A549 (cell line): ENCODE measurements around the gene MOB4. TPM values are rescaled to one million over a fixed set of nuclear protein-coding genes. Genes with fewer than 3 reads are reported as not detected.

Source experiments
- ATAC-seq, 2 experiments: fragments of 200-7000 bp in 1 of 2; fragments of >200 bp in 1 of 2; cut with Nextera tagmentation in 1 of 2; cut with Tn5 transposase in 1 of 2; 3 replicates each; pipeline versions ENCODE4 v1.8.0 to v1.9.1; 2018 to 2020; ENCODE audit warnings: mild to moderate bottlenecking in 1 of 2, moderate library complexity in 1 of 2
- CTCF ChIA-PET: fragments of 300-600 bp; sonication (Branson Sonifier 250); formaldehyde crosslinking; extraction: SDS; loops from one replicate; lab custom pipeline; 2021; ENCODE audit warnings: antibody characterized with exemption, inconsistent platforms; lab: Yijun Ruan, JAX
- POLR2A ChIA-PET: fragments of 350-600 bp; formaldehyde crosslinking; extraction: SDS; loops from one replicate; lab custom pipeline; 2021; ENCODE audit warnings: antibody characterized with exemption, inconsistent platforms; lab: Yijun Ruan, JAX
- DNase-seq, 2 experiments: peaks; one replicate each; pipeline versions ENCODE4 v3.0.0 to v3.0.0-alpha.2; 2011 to 2016; ENCODE audit warnings: low read depth in 1 of 2, low spot score in 1 of 2
- FAIRE-seq: peaks from 2 replicates; lab custom pipeline; 2011; peaks lifted over from hg19 to GRCh38; lab: Jason Lieb, UNC
- H3K27ac ChIP-seq, 2 experiments: fragments of >200 bp; sonication (Bioruptor Twin); formaldehyde crosslinking; 3 replicates each; pipeline ENCODE4 v1.5.1; 2016 to 2017
- H3K4me1 ChIP-seq: fragments of >200 bp; sonication (Bioruptor Twin); formaldehyde crosslinking; 3 replicates; pipeline ENCODE4 v1.6.1; 2016
- H3K4me2 ChIP-seq: fragments of >200 bp; sonication (Bioruptor Twin); formaldehyde crosslinking; 3 replicates; pipeline ENCODE4 v1.6.1; 2016
- H3K4me3 ChIP-seq: fragments of >200 bp; sonication (Bioruptor Twin); formaldehyde crosslinking; 3 replicates; pipeline ENCODE4 v1.5.1; 2016
- H3K9me3 ChIP-seq: fragments of >200 bp; sonication (Bioruptor Twin); formaldehyde crosslinking; 3 replicates; pipeline ENCODE4 v1.6.1; 2016
- ATOH8 ChIP-seq: fragments of 250-450 bp; sonication (Bioruptor Pico); IDR thresholded peaks from 2 replicates; pipeline ENCODE4 v1.5.0; 2020; ENCODE audit warnings: low read depth, mild to moderate bottlenecking, moderate library complexity
- BHLHE40 ChIP-seq: IDR thresholded peaks from 2 replicates; pipeline ENCODE4 v1.6.1; 2012; ENCODE audit warnings: low read depth, low read length, inconsistent platforms
- CHD2 ChIP-seq: fragments of 150-350 bp; IDR thresholded peaks from 2 replicates; pipeline ENCODE4 v1.6.1; 2014; ENCODE audit warnings: low read length; ENCODE audit not compliant: partially characterized antibody
- CHD4 ChIP-seq: fragments of 200-600 bp; sonication (generic); IDR thresholded peaks from 2 replicates; pipeline ENCODE4 v1.6.1; 2016; ENCODE audit warnings: antibody characterized with exemption, mild to moderate bottlenecking, borderline replicate concordance
- E2F6 ChIP-seq: IDR thresholded peaks from 2 replicates; pipeline ENCODE4 v1.6.1; 2012; ENCODE audit warnings: low read depth, borderline replicate concordance
- EHF ChIP-seq: fragments of 250-450 bp; sonication (Bioruptor Pico); IDR thresholded peaks from 2 replicates; pipeline ENCODE4 v1.5.0; 2020; ENCODE audit warnings: mild to moderate bottlenecking
- ELK1 ChIP-seq: fragments of 150-350 bp; IDR thresholded peaks from 2 replicates; pipeline ENCODE4 v1.6.1; 2014; ENCODE audit warnings: low read depth, mild to moderate bottlenecking, low read length
- FOSB ChIP-seq: fragments of 250-450 bp; sonication (Bioruptor Pico); IDR thresholded peaks from 2 replicates; pipeline ENCODE4 v1.5.0; 2020; ENCODE audit warnings: mild to moderate bottlenecking, moderate library complexity
- GATA3 ChIP-seq: IDR thresholded peaks from 2 replicates; pipeline ENCODE4 v1.6.1; 2012; ENCODE audit warnings: borderline replicate concordance
- HDAC2 ChIP-seq: fragments of 200-600 bp; sonication (generic); IDR thresholded peaks from 2 replicates; pipeline ENCODE4 v1.6.1; 2016
- HES2 ChIP-seq: fragments of >200 bp; sonication (Bioruptor Twin); formaldehyde crosslinking; IDR thresholded peaks from 2 replicates; pipeline ENCODE4 v1.6.1; 2016
- HEYL ChIP-seq: fragments of 250-450 bp; sonication (Bioruptor Pico); IDR thresholded peaks from 2 replicates; pipeline ENCODE4 v1.8.0; 2021; ENCODE audit warnings: mild to moderate bottlenecking, moderate library complexity
- HOXA7 ChIP-seq: fragments of 250-450 bp; sonication (Bioruptor Pico); IDR thresholded peaks from 2 replicates; pipeline ENCODE4 v1.5.0; 2020; ENCODE audit warnings: mild to moderate bottlenecking, moderate library complexity
- HOXB13 ChIP-seq: fragments of 250-450 bp; sonication (Bioruptor Pico); IDR thresholded peaks from 2 replicates; pipeline ENCODE4 v1.5.0; 2020; ENCODE audit warnings: low read depth, mild to moderate bottlenecking, moderate library complexity
- JUNB ChIP-seq: fragments of >200 bp; sonication (Bioruptor Twin); formaldehyde crosslinking; IDR thresholded peaks from 2 replicates; pipeline ENCODE4 v1.6.1; 2016
- MAFK ChIP-seq: fragments of 450-650 bp; IDR thresholded peaks from 2 replicates; pipeline ENCODE4 v1.6.1; 2014; ENCODE audit not compliant: partially characterized antibody
- MYC ChIP-seq: IDR thresholded peaks from 2 replicates; pipeline ENCODE4 v1.6.1; 2012; ENCODE audit warnings: mild to moderate bottlenecking, inconsistent platforms, low read length, improper control_type of control experiment, borderline replicate concordance
- NPAS2 ChIP-seq: fragments of 250-450 bp; sonication (Bioruptor Pico); IDR thresholded peaks from 2 replicates; pipeline ENCODE4 v1.8.0; 2022; ENCODE audit warnings: mild to moderate bottlenecking, moderate library complexity, borderline replicate concordance
- NR3C1 ChIP-seq: fragments of >200 bp; sonication (Bioruptor Twin); formaldehyde crosslinking; IDR thresholded peaks from 3 replicates; pipeline ENCODE4 v1.6.1; 2017
- PHF8 ChIP-seq: fragments of 200-600 bp; sonication (generic); IDR thresholded peaks from 2 replicates; pipeline ENCODE4 v1.6.1; 2016; ENCODE audit warnings: low read depth, mild to moderate bottlenecking, antibody characterized with exemption, moderate library complexity, borderline replicate concordance
- RARB ChIP-seq: fragments of 250-450 bp; sonication (Bioruptor Pico); IDR thresholded peaks from 2 replicates; pipeline ENCODE4 v1.8.0; 2021; ENCODE audit warnings: mild to moderate bottlenecking, moderate library complexity
- RCOR1 ChIP-seq: fragments of 150-350 bp; IDR thresholded peaks from 2 replicates; pipeline ENCODE4 v1.6.1; 2014; ENCODE audit warnings: antibody characterized with exemption, low read length, low read depth
- RFX5 ChIP-seq: fragments of 450-650 bp; IDR thresholded peaks from 2 replicates; pipeline ENCODE4 v1.7.1; 2014; ENCODE audit warnings: antibody characterized with exemption, mild to moderate bottlenecking, moderate library complexity
- RNF2 ChIP-seq: fragments of 200-600 bp; sonication (generic); IDR thresholded peaks from 2 replicates; pipeline ENCODE4 v1.6.1; 2016; ENCODE audit warnings: low read depth, mild to moderate bottlenecking, antibody characterized with exemption, moderate library complexity, borderline replicate concordance
- SMC3 ChIP-seq: fragments of >200 bp; sonication (Bioruptor Twin); formaldehyde crosslinking; IDR thresholded peaks from 3 replicates; pipeline ENCODE4 v1.6.1; 2018; ENCODE audit warnings: inconsistent platforms
- TFCP2L1 ChIP-seq: fragments of 250-450 bp; sonication (Bioruptor Pico); IDR thresholded peaks from 2 replicates; pipeline ENCODE4 v1.5.0; 2021; ENCODE audit warnings: mild to moderate bottlenecking
- ZSCAN20 ChIP-seq: fragments of 250-450 bp; sonication (Bioruptor Pico); IDR thresholded peaks from 2 replicates; pipeline ENCODE4 v1.8.0; 2022; ENCODE audit warnings: mild to moderate bottlenecking, moderate library complexity
- WGBS: methylation state at CpG from one replicate; pipeline ENCODE4 v1.1.6; 2017; ENCODE audit errors: missing lambda C conversion rate; 5-methylcytosine and 5-hydroxymethylcytosine counted together
- polyA plus RNA-seq, 4 experiments: library from polyadenylated mRNA; depleted of rRNA in 3 of 4; stranded (reverse); fragments of >200 nt; fragmentation: RNase III in 1 of 4; extraction: RNeasy Plus Mini Kit Qiagen cat#74134 plus additional on column Dnase treatment in 1 of 4; gene quantifications; 2 replicates in 3 of 4; 3 replicates in 1 of 4; pipeline ENCODE4 v1.2.3, GENCODE V29; 2011 to 2017

MOB4 gene
- polyA plus RNA-seq, 2 of the 4 experiments (the other 2 are of a cell fraction) = 57.5 to 74.7 TPM

GRCh38 chr2:197506658-197507057 lies 9.2 kb upstream of the MOB4 start:
- H3K4me1 ChIP-seq = peaks cover 18% of the 10 kb centered on the region; the same call in 2 of the 3 replicates
- FAIRE-seq (no peak), DNase-seq (no peak), ATAC-seq (no peak)
- no peak overlapping the region for H3K4me3 ChIP-seq
- TF ChIP-seq MAFK = peak; percentile 79
- no peak for TF ChIP-seq PHF8
- H3K27ac ChIP-seq = no peak overlapping the region
- ChIA-PET POLR2A (interaction anchor here (1.0 kb wide), 1 partner anchor 10 kb away, joined by 3 read pairs; no protein-coding TSS in a partner anchor), CTCF (no interaction called here)
- no peak overlapping the region for H3K4me2 ChIP-seq
- 94% methylated on average over 5 of the region's 5 CpGs for whole genome bisulfite sequencing
- no peaks in the 10 kb centered on the region for H3K9me3 ChIP-seq

GRCh38 chr2:197513915-197514314 lies 2.0 kb upstream of the MOB4 start:
- no peak for DNase-seq
- WGBS = 87% methylated on average over 5 of the region's 5 CpGs
- TF ChIP-seq ELK1 (no peak), RNF2 (no peak), HOXA7 (CRISPR knock-in tag) (no peak), RARB (CRISPR knock-in tag) (no peak), MYC (no peak)
- ChIA-PET POLR2A (interaction anchor here (0.6 to 1.0 kb wide), 2 partner anchors 14 to 16 kb away, joined by 3 to 7 read pairs; partner anchors contain the start of genes HSPD1 and HSPE1), CTCF (interaction anchor here (1.1 kb wide), 1 partner anchor 14 kb away, joined by 3 read pairs; the partner anchor contains the start of genes HSPD1 and HSPE1)
- H3K4me2 ChIP-seq = no peak overlapping the region
- ATAC-seq = no peak
- FAIRE-seq = no peak
- H3K9me3 ChIP-seq = no peaks in the 10 kb centered on the region
- H3K4me3 ChIP-seq = no peak overlapping the region
- no peak overlapping the region for H3K27ac ChIP-seq
- peaks cover 13% of the 10 kb centered on the region for H3K4me1 ChIP-seq

- TF ChIP-seq FOSB (CRISPR knock-in tag) (no peak), RCOR1 (no peak), SMC3 (no peak), GATA3 (no peak), NR3C1 (no peak), NPAS2 (CRISPR knock-in tag) (no peak), ZSCAN20 (CRISPR knock-in tag) (no peak), RFX5 (no peak), HDAC2 (no peak), TFCP2L1 (CRISPR knock-in tag) (no peak), MYC (no peak), HEYL (CRISPR knock-in tag) (no peak), CHD4 (no peak)
- WGBS = 93% methylated on average over 3 of the region's 3 CpGs
- Histone ChIP-seq H3K4me1 (peaks cover 13% of the 10 kb centered on the region), H3K9me3 (no peaks in the 10 kb centered on the region), H3K4me3 (peak overlapping the region; percentile 80), H3K27ac (peak overlapping the region; percentile 94 to 98), H3K4me2 (peak overlapping the region; percentile 89)
- ChIA-PET CTCF (no interaction called here), POLR2A (interaction anchor here (3.0 kb wide), 1 partner anchor 14 kb away, joined by 57 read pairs; the partner anchor contains the start of genes HSPD1 and HSPE1)
- no peak for ATAC-seq
- DNase-seq = no peak
- no peak for FAIRE-seq
These were observed 1.1 kb upstream of the MOB4 start for GRCh38 chr2:197514754-197515153.

- no peaks in the 10 kb centered on the region for H3K9me3 ChIP-seq
- peaks cover 13% of the 10 kb centered on the region for H3K4me1 ChIP-seq
- no peak for ATAC-seq
- peak overlapping the region; percentile 89 for H3K4me2 ChIP-seq
- TF ChIP-seq PHF8 = no peak
- no peak for TF ChIP-seq HES2
- TF ChIP-seq EHF (CRISPR knock-in tag) = no peak
- no peak for TF ChIP-seq E2F6
- TF ChIP-seq JUNB = no peak
- TF ChIP-seq CHD2 = no peak
- no peak for TF ChIP-seq ATOH8 (CRISPR knock-in tag)
- TF ChIP-seq HDAC2 = no peak
- TF ChIP-seq BHLHE40 = no peak
- no peak for TF ChIP-seq HOXB13 (CRISPR knock-in tag)
- peak overlapping the region; percentile 94 to 98 for H3K27ac ChIP-seq
- CTCF ChIA-PET = no interaction called here
- no peak for FAIRE-seq
- POLR2A ChIA-PET = interaction anchor here (0.6 to 3.0 kb wide), 6 partner anchors 8 to 1183 kb away, joined by 3 to 57 read pairs (median 4); partner anchors contain the start of genes COQ10B, HSPD1 and HSPE1
- 6% methylated on average over 16 of the region's 16 CpGs for WGBS
- H3K4me3 ChIP-seq = peak overlapping the region; percentile 80
- DNase-seq = no peak
These were observed 539 bp upstream of the MOB4 start for GRCh38 chr2:197515315-197515738.
